ENCODE data around the gene WAC. TPM values are rescaled to one million over a fixed set of nuclear protein-coding genes. Genes with fewer than 3 reads are reported as not detected.

Gene WAC
- total RNA-seq, 1 donor from 2014 or later = 123 TPM

DNA sequence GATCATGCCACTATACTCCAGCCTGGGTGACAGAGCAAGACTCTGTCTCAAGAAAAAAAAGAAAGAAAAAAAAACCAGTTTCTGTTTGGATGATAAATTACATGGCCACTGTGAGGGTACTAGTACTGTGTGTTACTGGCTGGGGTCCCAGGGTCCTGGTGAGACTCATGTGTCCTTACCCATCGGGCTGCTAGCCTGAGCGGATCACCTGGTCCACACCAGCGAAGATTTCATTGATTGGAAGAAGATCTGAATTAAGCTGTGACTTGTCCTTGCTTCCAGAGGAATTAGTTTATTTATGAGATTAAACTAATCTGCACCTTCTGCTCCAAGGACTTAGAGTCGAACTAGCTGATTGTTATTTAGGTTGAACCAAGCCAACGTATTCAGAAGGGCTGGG lies 104.4 kb downstream of the WAC start:
- no peaks in the 10 kb centered on the region for H3K9me3 ChIP-seq (ENCODE audit: insufficient read depth, low read depth, low read length)
- H3K27ac ChIP-seq (ENCODE audit: low read depth, low read length) = no peak overlapping the region
- no peak overlapping the region for H3K4me3 Mint-ChIP-seq (ENCODE audit: unreplicated experiment)
- H3K4me1 ChIP-seq (ENCODE audit: insufficient read depth, low read length) = peaks cover under 1% of the 10 kb centered on the region
- no peaks in the 10 kb centered on the region for H3K36me3 ChIP-seq (ENCODE audit: insufficient read depth, low read length)
- H4K20me1 ChIP-seq (ENCODE audit: insufficient read depth, low read length) = no peaks in the 10 kb centered on the region
- no peak overlapping the region for H3K4me3 ChIP-seq (ENCODE audit: insufficient read depth, low read depth, low read length)
- H3K27ac Mint-ChIP-seq (ENCODE audit: unreplicated experiment) = no peak overlapping the region
- no peaks in the 10 kb centered on the region for H3K4me1 Mint-ChIP-seq (ENCODE audit: low read depth, unreplicated experiment)
- no peak overlapping the region for H2AFZ ChIP-seq (ENCODE audit: low read depth, low read length)
- TF ChIP-seq CTCF (IDR thresholded peaks at IDR 0.05; ENCODE audit: insufficient read depth, low read depth, low read length) (no peak), EZH2 (IDR thresholded peaks at IDR 0.05; ENCODE audit: insufficient read depth, low read length) (no peak)
- no peak overlapping the region for H3K4me2 ChIP-seq (ENCODE audit: low read length)
- H3K9ac ChIP-seq (ENCODE audit: low read length) = no peak overlapping the region
- no peaks in the 10 kb centered on the region for H3K79me2 ChIP-seq (ENCODE audit: insufficient read depth, low read length)
- FAIRE-seq (no peak), DNase-seq (ENCODE audit: low read depth) (no peak)
- H3K36me3 Mint-ChIP-seq (ENCODE audit: low read depth, unreplicated experiment) = no peaks in the 10 kb centered on the region
- no peaks in the 10 kb centered on the region for H3K27me3 ChIP-seq (ENCODE audit: insufficient read depth, low read length)
- H3K27me3 Mint-ChIP-seq (ENCODE audit: low read depth, unreplicated experiment) = peaks cover 7% of the 10 kb centered on the region
- no peaks in the 10 kb centered on the region for H3K9me3 Mint-ChIP-seq (ENCODE audit: unreplicated experiment)

DNA sequence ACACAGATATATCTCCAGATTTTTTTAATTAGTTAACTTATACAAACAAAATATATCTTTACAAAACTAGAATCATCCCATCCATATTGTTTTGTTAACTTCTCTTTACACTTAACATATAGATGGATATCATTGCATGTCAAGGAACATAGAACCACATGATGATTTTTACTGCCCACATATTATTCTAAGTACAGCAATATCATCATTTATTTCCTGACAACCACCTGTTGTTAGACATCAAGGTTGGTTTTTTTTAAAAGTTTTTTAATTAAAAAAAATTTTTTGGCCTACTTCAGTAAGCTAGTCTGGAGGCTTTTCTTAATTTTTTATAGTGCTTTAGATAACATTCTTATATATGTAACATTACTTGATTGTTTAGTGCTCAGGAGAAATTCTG lies 105.5 kb downstream of the WAC start:
- H3K4me1 Mint-ChIP-seq (ENCODE audit: low read depth, unreplicated experiment) = no peaks in the 10 kb centered on the region
- no peak overlapping the region for H3K27ac Mint-ChIP-seq (ENCODE audit: unreplicated experiment)
- FAIRE-seq (no peak), DNase-seq (ENCODE audit: low read depth) (no peak)
- no peaks in the 10 kb centered on the region for H3K9me3 ChIP-seq (ENCODE audit: insufficient read depth, low read depth, low read length)
- H3K4me1 ChIP-seq (ENCODE audit: insufficient read depth, low read length) = no peaks in the 10 kb centered on the region
- H3K36me3 Mint-ChIP-seq (ENCODE audit: low read depth, unreplicated experiment) = no peaks in the 10 kb centered on the region
- H3K79me2 ChIP-seq (ENCODE audit: insufficient read depth, low read length) = no peaks in the 10 kb centered on the region
- no peaks in the 10 kb centered on the region for H3K36me3 ChIP-seq (ENCODE audit: insufficient read depth, low read length)
- no peaks in the 10 kb centered on the region for H4K20me1 ChIP-seq (ENCODE audit: insufficient read depth, low read length)
- no peaks in the 10 kb centered on the region for H3K27me3 ChIP-seq (ENCODE audit: insufficient read depth, low read length)
- H2AFZ ChIP-seq (ENCODE audit: low read depth, low read length) = no peak overlapping the region
- no peaks in the 10 kb centered on the region for H3K9me3 Mint-ChIP-seq (ENCODE audit: unreplicated experiment)
- no peak overlapping the region for H3K4me3 ChIP-seq (ENCODE audit: insufficient read depth, low read depth, low read length)
- no peak overlapping the region for H3K4me2 ChIP-seq (ENCODE audit: low read length)
- no peak overlapping the region for H3K27ac ChIP-seq (ENCODE audit: low read depth, low read length)
- H3K9ac ChIP-seq (ENCODE audit: low read length) = no peak overlapping the region
- no peak overlapping the region for H3K4me3 Mint-ChIP-seq (ENCODE audit: unreplicated experiment)
- peaks cover 7% of the 10 kb centered on the region for H3K27me3 Mint-ChIP-seq (ENCODE audit: low read depth, unreplicated experiment)
- TF ChIP-seq EZH2 (IDR thresholded peaks at IDR 0.05; ENCODE audit: insufficient read depth, low read length) = no peak
- no peak for TF ChIP-seq CTCF (IDR thresholded peaks at IDR 0.05; ENCODE audit: insufficient read depth, low read depth, low read length)

DNA sequence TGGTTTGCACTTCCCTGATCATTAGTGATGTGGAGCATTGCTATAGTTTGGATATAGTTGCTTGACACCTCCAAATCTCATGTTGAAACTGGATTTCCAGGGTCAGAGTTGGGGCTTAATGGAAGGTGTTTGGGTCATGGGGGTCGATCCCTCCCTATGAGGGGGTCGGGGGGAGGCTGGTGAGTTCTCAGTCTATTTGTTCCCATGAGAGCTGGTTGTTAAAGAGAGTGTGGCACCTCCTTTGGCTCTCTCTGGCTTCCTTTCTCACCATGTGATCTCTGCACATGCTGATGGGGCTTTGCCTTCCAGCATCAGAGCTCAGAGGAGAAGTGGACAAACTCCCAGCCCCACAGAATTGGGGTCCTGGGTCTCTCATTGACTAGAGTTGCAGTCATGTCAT lies 107.6 kb downstream of the WAC start:
- Histone ChIP-seq H3K4me1 (ENCODE audit: insufficient read depth, low read length) (no peaks in the 10 kb centered on the region), H3K79me2 (ENCODE audit: insufficient read depth, low read length) (no peaks in the 10 kb centered on the region), H3K4me3 (ENCODE audit: insufficient read depth, low read depth, low read length) (no peak overlapping the region), H3K36me3 (ENCODE audit: insufficient read depth, low read length) (no peaks in the 10 kb centered on the region), H2AFZ (ENCODE audit: low read depth, low read length) (no peak overlapping the region), H3K27me3 (ENCODE audit: insufficient read depth, low read length) (no peaks in the 10 kb centered on the region), H3K9me3 (ENCODE audit: insufficient read depth, low read depth, low read length) (no peaks in the 10 kb centered on the region), H3K9ac (ENCODE audit: low read length) (no peak overlapping the region), H3K27ac (ENCODE audit: low read depth, low read length) (no peak overlapping the region), H3K4me2 (ENCODE audit: low read length) (no peak overlapping the region), H4K20me1 (ENCODE audit: insufficient read depth, low read length) (no peaks in the 10 kb centered on the region)
- H3K4me3 Mint-ChIP-seq (ENCODE audit: unreplicated experiment) = no peak overlapping the region
- TF ChIP-seq CTCF (IDR thresholded peaks at IDR 0.05; ENCODE audit: insufficient read depth, low read depth, low read length) (no peak), EZH2 (IDR thresholded peaks at IDR 0.05; ENCODE audit: insufficient read depth, low read length) (no peak)
- no peak for DNase-seq (ENCODE audit: low read depth)
- FAIRE-seq = no peak
- H3K9me3 Mint-ChIP-seq (ENCODE audit: unreplicated experiment) = no peaks in the 10 kb centered on the region
- H3K36me3 Mint-ChIP-seq (ENCODE audit: low read depth, unreplicated experiment) = no peaks in the 10 kb centered on the region
- peaks cover 4% of the 10 kb centered on the region for H3K27me3 Mint-ChIP-seq (ENCODE audit: low read depth, unreplicated experiment)
- H3K4me1 Mint-ChIP-seq (ENCODE audit: low read depth, unreplicated experiment) = no peaks in the 10 kb centered on the region
- H3K27ac Mint-ChIP-seq (ENCODE audit: unreplicated experiment) = no peak overlapping the region

Data from astrocyte (in vitro differentiated cells and primary cell).